Stimulated activated naive CD4-positive, alpha-beta T cell (primary cell): Measurements from ENCODE around the gene CLPTM1L.

Source experiments
- DNase-seq, 6 experiments: peaks; one replicate each; lab custom pipeline; 2025; lab: John Stamatoyannopoulos, UW

The CLPTM1L gene

DNA sequence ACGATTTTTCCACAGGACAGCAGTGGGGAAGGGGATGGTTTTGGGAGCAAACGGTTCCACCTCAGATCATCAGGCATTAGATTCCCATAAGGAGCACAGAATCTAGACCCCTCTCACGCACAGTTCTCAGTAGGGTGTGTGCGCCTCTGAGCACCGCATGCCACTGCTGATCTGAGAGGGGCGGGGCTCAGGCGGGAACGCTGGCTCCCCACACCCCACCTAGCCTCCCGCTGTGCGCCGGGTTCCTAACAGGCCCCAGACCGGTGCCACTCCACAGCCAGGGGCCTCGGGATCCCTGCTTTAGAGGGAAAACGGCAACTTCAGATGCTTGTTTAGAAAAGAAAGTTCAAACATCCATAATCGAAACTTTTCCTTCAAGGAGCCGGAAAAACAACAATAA is 70.4 kb downstream of the CLPTM1L start:
- no peak for DNase-seq

DNA sequence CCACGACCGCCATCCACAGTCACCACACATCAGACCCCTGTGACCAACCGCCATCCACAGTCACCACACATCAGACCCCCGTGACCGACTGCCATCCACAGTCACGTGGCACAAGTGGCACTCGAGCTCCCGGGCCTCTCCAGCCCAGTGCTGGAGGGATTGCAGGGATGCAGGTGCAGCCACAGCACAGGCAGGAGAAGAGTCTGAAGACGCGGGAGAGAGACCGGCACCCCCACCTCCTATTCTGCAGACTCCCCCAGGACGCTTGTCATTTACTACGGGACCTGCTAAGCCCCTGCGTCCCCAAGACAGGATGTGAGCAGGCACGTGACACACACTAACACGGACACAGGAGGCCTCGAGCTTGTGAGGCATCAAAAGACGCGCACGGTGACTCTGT is 71.2 kb downstream of the CLPTM1L start:
- DNase-seq: no peak

DNA sequence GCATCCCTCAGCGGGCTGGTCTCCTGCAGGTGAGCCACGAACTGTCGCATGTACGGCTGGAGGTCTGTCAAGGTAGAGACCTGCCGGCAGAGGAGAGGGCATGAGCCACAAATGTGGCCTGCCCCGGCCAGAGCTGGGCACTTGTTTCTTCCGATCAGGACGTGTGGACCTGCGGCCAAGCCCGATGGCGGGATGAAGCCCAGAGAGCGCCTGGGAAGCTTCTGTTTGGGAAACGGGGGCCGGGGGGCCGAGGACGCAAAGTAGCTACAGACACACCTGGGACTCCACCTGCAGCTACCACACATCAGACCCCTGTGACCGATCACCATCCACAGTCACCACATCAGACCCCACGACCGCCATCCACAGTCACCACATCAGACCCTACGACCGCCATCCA is 72.7 kb downstream of the CLPTM1L start:
- no peak for DNase-seq

DNA sequence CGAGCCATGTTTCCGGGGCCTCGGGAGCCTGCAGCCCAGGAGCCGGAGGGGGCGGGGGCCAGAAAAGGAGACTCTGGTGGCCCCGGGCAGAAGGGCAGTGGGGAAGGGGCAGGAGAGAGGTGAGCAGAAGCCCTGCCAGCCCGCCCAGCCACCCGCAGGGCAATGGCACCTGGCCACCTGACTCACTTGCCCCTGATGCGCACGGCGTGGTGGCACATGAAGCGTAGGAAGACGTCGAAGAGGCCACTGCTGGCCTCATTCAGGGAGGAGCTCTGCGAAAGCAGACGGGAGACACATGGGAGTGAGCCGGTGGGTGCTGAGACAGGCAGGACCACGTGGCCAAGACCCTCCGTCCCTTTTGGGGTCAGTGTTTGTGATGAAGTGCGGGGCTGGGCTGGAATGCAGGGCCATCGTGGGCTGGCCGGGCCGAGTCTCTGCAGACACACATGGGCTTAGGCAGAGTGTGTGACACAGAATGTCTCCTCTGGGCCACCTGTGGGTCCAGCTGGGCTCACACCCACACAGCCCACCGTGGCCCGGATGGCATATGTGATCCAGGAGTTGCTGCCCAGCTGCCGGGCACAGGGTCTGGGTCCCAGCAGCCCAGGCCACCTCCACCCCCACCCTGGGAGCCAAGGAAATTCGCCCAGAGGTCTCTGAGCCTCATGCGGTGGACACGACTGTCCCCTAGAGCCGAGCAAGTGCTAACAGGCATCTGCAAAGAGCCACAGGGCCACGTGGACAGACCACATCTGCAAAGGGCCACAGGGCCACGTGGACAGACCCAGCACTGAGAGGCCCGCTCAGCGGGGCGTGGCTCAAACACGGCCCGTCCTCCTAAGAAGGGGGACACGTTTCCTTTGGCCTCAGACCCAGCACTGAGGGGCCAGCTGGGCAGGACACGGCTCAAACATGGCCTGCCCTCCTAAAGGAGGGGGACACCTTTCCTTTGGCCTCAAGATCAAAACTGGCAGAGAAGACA is 73.7 kb downstream of the CLPTM1L start:
- DNase-seq: no peak

DNA sequence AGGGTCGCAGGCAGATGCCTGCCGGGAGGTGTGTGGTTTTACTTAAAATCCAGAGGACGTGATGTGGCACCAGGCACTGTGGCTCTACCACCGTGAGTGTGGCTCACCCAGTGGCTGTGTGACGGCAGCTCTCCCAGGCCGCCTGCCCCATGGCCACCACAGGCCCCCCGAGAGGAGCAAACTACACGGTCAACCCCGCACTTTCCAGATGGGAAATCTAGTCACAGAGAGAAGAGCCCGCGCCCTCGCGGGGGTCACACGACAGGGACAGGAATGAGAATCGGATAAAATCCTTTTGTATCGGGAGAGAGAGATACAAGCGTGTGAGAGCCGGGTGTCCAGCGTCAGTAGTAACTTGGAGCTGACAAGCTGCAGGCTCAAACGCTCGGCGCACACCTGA is 74.5 kb downstream of the CLPTM1L start:
- DNase-seq: no peak

DNA sequence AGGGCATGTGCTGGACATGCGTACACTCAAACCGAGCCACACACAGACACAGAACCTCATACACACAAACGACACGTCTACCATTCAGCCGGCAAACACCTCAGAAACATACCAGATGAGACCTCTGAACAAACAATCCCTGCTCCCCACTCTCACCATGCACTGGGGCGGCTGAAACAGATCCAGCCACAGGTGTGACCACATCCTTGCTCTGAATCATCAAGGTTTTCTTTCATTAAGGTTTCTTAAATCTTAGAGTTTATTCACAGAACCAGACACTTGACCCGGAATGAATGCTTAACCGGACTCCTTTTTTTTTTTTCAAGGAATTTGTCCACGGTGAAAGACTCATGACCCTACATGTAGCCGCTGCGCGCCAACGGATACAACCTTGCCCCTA is 76.2 kb downstream of the CLPTM1L start:
- no peak for DNase-seq

DNA sequence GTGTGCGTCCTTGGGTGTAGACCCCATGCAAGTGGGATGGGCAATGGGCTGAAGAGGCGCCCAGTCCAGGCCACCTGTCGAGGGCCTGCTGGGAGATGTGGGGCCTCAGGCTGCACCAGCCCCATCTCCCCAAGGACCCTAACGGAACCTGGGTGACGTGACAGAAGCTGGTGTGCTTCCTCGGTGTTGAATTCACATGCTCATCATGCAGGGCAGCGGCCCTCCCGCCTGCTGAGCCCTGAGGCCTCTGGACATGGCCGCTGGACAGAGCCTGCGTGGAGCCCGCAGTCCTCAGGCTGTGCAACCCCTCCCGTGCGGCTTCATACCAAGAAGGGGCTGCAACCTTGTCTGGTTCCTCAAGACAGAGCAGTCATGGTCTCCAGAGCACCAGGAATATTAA is 76.8 kb downstream of the CLPTM1L start:
- no peak for DNase-seq
